ENCODE data around the gene C17orf107.

GRCh38 chr17:4886830-4887229 lies 12.5 kb upstream of the C17orf107 start:
- no peak for TF ChIP-seq POLR2AphosphoS5 (IDR thresholded peaks at IDR 0.05; ENCODE audit: low read depth)
- TF ChIP-seq CTCF (IDR thresholded peaks at IDR 0.05; ENCODE audit: insufficient read depth, low read length) = no peak
- no peak for TF ChIP-seq REST (IDR thresholded peaks at IDR 0.05; ENCODE audit: insufficient replicate concordance, low read depth)
- no peak for TF ChIP-seq GABPA (IDR thresholded peaks at IDR 0.05; ENCODE audit: low read depth)

Measured in HL-60 (cell line).